Epithelial cell of esophagus (primary cell): ENCODE results near the gene ERC2.

Experiments used
- DNase-seq: peaks from one replicate; pipeline ENCODE4 v3.0.0; 2010; ENCODE audit warnings: low read depth
- H3K4me3 ChIP-seq: 2 replicates; pipeline ENCODE4 v1.5.1; 2011; ENCODE audit warnings: mild to moderate bottlenecking, low read length, control low read depth
- CTCF ChIP-seq: IDR thresholded peaks from 2 replicates; pipeline ENCODE4 v1.5.1; 2011; ENCODE audit warnings: low read depth, mild to moderate bottlenecking, low read length, control low read depth, inconsistent platforms; ENCODE audit not compliant: insufficient read depth; ENCODE audit errors: missing control alignments

ERC2 gene

GRCh38 chr3:55471522-55472280 is 996.6 kb downstream of the ERC2 start:
- DNase-seq = no peak
- H3K4me3 ChIP-seq = no peak overlapping the region
- no peak for TF ChIP-seq CTCF

- no peak for DNase-seq
- H3K4me3 ChIP-seq = no peak overlapping the region
- TF ChIP-seq CTCF = no peak
These were observed 997.2 kb downstream of the ERC2 start for GRCh38 chr3:55471084-55471483.

- DNase-seq = no peak
- H3K4me3 ChIP-seq = no peak overlapping the region
- TF ChIP-seq CTCF = no peak
These were observed 998.2 kb downstream of the ERC2 start for GRCh38 chr3:55469957-55470526.

- DNase-seq = peak; percentile 32
These were observed 1000.0 kb downstream of the ERC2 start for GRCh38 chr3:55468251-55468650.

GRCh38 chr3:55467099-55467498 is 1001.2 kb downstream of the ERC2 start:
- no peak for TF ChIP-seq CTCF
- no peak overlapping the region for H3K4me3 ChIP-seq
- DNase-seq = peak; percentile 18

More at GRCh38 chr3:55468251-55468650, 1000.0 kb downstream of the ERC2 start:
- H3K4me3 ChIP-seq = no peak overlapping the region
- TF ChIP-seq CTCF = no peak

- TF ChIP-seq CTCF = no peak
- DNase-seq = no peak
- H3K4me3 ChIP-seq = no peak overlapping the region
These were observed 1001.7 kb downstream of the ERC2 start for GRCh38 chr3:55466526-55466925.
